Cortex of kidney (tissue), 1 donor: ENCODE data around the gene MB.
"Not testable (repeated sequence)": the region's sequence is repeated elsewhere in the genome, so short reads cannot be mapped to it uniquely, and the experiment has no call there.

Experiments used
- DNase-seq: peaks from one replicate; lab custom pipeline; 2025; lab: John Stamatoyannopoulos, UW

The MB gene

DNA sequence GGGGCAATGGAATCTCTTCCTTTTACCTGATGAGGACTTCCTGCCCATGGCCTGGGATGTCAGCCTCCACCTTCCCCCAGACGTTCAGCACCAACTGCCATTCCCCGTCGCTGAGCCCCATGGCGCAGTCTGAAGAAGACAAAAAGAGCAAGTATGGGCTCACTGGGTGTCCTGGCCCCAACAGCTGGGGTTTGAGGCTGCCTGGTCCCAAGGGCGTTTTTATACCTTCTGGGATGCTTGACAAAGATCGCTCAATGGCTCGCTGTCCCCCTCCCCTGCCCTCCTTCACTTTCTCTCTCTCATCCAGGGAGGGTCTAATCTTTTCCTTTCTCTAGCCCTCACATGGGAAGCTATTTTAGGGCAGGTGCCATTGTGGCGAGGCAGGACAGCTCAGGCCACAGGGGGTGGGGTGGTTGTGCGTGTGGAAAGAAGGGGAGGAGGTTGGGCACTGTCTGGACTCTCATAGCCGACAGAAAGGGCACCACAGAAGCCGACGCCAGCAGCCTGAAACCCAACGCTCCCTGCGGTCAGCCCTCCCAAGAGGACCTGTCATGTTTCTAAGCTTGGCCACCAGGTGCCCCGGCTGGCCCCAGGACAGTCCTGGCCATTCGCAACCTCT lies at the start of gene MB:
TSS of gene MB (minus strand) at position 193 of the 619 bp plus-strand sequence. CDS start at position 121, 72 bp downstream.
- DNase-seq: no peak

DNA sequence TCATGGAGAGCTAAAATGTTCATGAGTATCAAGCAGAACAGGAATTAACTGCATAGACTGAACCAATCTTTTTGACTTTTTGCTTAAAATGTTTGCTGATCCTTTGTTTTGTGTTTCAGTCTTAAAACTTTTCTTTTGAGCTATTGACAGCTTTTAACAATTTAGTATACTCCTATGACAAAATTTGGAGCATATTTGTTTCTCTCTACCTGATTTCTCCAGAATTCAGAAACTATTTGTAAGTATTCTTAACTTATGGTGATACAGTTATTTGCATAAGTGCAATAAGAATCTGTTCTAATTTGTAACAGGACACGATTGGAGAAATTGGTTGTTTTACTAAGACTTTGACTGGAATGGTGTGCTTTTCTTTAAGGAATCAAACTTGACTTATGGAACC lies 49.6 kb upstream of the MB start:
- DNase-seq: not testable (repeated sequence)

DNA sequence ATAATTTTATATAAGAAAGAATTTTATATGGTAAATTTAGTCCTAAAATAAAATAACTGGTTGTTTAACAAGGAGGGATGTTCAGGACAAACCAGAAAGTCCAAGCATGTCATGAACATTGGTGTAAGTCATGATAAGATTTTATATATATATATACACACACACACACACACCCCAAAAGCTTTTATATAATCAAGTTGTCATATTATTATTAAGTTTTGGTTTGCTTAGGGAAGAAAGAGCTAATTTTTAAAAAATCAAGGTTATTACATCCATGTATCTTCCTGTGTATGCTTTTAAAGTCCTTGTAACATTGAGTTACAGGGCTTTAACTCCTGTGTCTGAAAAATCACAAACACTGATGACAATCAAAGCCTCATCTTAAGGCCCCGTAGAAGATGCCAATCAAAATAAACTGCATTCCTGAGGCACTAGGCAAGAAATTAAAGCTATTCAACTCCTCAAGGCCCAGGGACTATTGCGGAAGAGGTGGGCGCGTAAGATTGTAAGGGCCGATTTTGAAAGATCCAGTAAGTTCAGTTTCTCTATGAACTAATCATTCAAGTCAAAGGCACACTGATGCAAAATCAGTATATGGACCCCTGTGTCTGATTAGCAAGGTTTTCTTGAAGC lies 47.9 kb upstream of the MB start:
- DNase-seq: no peak

DNA sequence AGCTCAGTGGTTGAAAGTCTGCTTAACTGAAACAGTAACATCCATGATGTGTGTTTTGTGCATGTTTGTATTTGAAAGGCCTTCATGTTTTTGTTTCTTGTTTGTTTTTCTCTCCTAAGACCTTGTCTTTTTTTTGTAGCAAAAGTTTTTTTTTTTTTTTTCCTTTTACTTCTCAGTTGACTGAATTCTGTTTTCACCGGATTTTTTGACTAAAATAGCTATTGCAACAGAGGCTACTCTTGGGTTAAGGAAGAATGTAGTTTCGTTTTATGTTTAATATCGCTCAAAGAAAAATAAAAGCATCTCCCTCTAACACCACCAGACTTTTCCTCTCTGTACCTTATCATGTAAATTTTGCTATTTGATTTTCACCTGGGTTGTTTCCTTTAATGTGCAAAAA lies 46.2 kb upstream of the MB start:
- no peak for DNase-seq

DNA sequence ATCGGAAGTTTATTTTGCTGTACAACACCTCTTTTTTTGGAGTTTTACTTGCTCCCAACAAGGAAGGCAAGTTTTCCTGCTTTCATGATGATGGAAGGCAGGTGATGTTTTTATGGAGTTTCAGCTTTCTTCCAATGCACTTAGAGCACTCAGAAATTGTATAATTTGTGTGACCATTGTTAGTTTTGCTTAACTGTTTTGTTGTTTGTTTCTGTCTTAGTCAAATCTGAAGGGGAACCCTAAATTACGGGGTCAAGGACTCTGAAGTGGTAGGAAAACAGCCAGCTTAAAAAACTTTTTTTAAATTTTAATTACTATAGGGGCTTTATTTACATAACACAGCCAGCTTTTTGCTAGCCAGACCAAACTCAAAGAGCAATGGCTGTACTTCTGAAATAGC lies 45.8 kb upstream of the MB start:
- DNase-seq: no peak

DNA sequence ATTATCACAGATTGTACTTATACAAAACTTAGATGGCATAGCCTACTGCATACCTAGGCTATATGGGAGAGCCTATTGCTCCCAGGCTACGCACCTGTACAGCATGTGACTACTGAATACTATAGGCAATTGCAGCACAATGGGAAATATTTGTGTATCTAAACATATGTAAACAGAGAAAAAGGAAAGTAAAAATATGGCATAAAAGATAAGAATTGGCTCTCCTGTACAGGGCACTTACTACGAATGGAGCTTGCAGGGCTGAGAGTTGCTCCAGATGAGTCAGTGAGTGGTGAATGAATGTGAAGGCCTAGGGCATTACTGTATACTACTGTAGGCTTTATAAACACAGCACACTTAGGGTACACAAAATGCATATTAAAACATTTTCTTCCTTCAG lies 44.3 kb upstream of the MB start:
- no peak for DNase-seq

DNA sequence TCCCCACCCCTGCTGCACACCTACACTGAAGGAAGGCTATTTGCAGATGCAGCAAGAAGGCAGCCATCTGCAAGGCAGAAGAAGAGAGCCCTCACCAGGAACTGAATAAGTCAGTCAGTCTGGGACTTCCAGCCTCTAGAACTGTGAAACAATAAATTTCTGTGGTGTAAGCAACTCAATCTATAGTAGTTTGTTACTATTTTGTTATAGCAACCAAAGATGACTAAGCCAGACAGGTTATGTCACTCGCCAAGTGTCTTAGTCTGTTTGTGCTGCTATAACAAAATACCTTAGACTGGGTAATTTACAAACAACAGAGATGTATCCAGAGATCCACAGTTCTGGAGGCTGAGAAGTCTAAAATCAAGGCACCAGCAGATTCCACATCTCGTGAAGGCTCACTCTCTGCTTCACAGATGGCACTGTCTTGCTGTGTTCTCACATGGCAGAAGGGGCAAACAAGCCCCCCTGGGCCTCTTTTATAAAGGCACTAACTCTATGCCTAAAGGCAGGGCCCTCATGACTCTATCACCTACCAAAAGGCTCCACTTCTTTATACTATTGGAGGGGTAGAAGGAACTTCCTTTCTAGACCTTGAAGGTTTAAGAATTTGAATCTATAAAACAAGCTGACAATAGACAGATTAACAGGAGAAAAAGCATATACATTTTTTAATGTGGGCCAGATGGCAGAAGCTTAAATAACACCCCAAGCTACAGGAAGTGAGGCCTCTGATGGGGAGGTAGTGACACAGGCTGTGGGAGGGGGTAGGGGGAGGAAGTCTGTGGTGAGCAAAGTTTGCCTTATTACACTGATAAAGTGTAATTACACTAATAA lies 43.4 kb upstream of the MB start:
- no peak for DNase-seq

DNA sequence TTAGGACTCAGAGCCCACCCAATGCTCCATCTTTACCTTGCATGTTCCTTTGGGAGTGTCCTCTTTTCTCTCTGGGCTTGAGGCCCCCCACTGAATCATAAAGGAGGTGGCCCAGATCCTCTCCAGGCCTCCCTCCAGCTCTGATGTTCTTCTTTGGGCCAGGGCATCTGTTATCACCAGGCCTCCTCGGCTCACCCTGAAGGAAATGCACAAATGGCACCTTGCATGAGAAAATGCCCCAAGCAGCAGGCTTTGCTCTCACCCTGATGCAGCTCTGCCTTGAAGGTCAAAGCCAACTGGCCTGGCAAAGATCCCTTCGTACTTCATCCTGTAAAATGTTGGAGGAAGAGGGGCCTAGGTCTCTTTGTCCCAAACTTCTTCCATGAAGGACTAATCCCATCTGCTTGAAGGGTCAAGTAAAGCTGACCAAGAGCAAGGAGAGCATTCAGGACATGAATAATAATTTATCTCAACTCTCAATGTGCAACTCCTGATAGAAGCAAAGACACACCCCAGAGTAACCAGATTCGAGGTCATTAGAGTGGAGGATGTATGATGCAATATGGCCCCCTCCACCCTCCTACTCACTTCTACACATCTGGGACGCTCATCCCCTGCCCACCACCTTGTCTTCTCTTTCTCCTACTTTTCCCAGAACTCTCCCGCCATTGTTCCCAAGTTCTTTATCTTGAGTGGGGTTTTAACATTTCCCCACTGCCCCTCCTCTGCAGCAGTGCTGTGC lies 40.6 kb upstream of the MB start:
- DNase-seq: no peak

DNA sequence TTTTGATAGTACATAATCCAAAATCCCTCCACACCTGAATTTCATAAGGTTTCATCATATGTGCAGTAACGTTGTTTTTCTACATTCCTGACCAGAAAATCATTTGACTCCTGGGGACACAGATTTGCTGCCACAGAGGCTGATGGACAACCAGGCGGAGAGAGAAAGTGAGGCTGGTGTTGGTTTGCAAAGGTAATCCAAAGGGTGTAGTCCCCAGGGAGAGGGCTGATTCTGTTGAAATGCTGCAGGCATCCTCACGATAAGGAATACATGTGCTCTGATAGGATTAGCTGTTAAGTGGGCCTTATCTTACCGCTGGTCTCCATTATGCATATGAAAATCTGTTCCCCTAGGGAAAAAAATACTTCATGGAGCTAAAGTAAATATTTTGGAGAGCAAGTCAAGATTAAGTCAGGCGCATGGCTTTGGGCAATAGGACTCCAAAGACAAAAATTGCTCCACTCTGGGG lies 39.2 kb upstream of the MB start:
- DNase-seq: no peak

DNA sequence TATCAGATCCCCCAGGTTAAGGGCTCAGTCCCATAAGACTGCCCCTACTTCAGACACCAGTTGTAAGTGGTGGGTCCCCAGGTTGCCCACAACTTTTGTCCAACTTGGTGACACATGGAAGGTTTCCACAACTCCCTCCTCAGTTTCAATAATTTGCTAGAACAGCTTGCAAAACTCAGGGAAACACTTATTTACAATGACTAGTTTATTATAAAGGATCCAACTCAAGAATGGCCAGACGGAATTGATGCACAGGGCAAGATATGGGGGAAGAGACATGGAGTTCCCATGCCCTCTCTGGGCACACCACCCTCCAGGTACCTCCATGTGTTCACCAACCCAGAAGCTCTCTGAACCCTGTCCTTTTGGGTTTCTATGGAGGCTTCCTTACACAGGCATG lies 36.7 kb upstream of the MB start:
- DNase-seq: no peak

DNA sequence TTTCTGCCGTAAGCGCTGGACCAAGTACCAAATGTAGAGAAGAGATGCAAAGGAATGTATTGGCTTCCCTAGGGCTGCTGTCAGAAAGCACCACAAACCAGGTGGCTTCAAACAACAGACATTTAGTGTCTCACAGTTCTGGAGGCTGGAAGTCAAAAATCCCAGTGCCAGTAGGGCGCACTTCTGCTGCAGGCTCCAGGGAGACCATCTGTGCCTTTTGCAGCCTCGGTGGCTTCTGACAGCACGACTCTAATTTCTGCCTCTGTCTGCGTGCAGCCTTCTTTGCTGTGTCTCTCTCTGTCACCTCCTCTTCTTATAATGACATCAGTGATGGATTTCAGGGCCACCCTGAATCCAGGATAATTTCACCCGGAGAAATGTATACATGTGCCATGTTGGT lies 34.0 kb upstream of the MB start:
- no peak for DNase-seq

DNA sequence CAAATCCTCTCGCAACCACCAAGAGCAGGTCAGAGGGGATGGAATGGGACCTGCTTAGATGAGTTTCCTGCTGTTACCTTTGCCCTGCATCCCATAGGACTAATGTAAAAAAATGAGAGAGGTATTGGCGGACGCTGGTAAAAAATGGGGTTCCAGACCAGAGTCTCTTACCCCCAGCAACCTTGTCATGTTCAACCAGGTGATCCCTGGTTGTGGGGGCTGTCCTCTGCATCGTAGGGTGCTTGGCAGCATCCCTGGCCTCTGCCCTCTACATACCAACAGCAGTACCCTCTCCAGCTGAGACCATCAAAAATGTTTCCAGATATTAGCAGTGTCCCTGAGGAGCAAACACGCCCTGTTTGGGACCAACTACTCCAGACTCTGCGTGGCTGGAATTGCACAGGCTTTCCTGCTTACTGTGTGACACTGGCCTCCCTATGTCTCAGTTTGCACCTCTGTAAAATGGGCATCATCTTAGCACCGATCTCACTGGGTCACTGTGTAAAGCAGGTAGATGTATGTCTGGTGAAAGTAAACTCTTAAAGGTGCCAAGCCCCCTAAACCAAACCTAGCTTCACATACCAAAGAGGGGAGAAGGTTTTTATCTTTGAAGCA lies 32.6 kb upstream of the MB start:
- DNase-seq: no peak

DNA sequence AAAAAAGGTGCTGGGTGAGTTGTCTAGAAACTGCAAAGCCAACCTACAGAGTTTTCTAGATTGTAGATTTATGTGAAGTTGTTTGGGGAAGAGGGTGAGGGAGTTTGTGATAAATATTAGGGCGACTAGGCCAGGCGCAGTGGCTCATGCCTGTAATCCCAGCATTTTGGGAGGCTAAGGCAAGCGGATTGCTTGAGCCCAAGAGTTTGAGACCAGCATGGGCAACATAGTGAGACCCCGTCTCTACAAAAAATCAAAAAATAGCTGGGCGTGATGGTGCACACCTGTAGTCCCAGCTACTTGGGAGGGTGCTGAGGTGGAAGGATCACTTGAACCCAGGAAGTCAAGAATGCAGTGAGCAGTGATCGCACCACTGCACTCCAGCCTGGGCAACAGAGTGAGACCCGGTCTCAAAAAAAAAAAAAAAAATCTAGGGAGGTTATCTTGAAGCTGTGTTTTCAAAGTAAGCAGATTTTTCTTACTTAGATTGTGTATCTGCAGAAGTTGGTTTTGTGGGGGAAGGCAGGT lies 32.0 kb upstream of the MB start:
- DNase-seq: no peak

DNA sequence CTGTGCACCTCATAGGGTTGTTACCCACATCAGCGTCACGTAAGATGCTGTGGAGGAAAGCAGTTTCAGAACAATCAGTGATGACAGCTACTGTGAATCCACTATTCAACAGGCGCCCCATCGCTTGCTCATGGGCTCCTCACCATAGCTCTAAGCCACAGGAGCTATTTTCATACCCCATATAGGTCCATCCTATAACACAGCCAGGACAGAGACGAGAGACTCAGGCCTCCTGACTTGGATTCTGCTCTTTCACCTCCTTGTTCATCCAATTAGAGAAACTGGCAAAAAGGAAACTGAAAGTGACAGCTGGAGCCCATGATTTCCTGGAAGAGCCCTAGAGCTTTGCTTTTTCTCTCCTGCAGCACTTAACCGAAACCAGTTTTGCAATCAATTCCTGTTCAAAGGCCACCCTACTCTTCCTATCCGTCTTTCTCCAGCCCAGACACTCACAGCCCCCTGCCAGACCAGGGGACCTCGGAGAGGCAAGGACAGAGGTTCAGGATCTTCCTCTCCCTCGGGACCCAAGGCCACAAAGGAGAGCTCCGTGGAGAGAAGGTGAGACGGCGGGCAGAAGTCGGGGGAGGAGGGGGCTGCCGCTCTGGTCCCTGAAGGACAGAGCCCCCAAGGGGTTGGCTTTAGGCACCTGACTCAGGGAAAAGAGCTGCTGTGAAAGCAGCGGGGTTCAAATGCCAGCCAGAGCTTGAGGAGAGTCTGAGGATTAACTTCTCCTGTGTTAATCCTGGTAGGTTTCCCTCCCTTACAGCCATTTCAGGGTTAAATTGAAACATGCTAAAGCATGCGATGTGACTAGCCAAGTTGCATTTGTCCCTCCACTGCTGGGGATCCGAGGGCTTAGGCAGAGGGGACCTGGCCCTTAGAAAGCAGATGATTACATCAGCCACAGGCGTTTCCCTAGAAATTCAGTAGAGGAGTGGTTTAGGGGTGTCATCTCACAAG lies 31.2 kb upstream of the MB start, which contains the start of gene APOL6:
TSS of gene APOL6 (plus strand) at position 381 of the 960 bp plus-strand sequence. CDS start 7,980 bp downstream, outside the sequence.
- DNase-seq: no peak

DNA sequence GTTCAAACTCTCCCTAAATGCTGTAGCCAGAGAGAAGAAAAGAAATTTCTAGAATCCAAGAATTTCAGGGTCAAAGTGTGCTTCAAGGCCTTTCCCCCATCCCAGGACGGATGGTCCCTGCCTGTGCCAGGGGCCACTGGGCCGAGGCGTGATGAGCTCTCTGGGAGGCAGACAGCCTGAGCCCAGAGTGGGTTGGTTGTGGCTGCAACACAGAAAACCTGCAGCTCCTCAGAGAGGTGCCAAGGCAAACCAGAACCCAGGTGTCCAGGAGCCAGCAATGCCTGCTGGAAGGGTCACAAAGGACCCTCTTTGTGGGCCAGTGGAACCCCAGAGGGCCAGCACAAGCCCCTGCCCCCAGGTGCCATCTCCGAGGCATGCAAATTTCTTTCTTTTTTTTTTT lies 28.5 kb upstream of the MB start:
- no peak for DNase-seq

DNA sequence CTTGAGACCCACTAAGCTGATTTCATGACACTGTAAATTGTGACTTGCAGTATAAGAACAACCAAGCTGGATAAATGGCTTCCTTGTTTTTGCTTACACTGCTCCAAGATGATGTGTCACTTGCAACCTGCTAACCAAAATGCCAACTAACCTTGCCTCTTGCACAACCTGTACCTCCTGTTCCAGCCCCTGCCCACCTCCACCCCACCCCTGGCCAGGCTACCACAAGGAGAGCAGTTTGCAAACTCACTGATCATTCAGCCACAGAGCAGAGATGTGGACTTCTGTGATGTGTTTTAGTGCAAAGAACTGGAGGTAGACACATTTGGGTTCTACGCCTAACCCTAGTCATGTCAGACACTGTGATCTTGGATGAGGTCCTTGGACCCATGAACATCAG lies 26.9 kb upstream of the MB start:
- DNase-seq: no peak

DNA sequence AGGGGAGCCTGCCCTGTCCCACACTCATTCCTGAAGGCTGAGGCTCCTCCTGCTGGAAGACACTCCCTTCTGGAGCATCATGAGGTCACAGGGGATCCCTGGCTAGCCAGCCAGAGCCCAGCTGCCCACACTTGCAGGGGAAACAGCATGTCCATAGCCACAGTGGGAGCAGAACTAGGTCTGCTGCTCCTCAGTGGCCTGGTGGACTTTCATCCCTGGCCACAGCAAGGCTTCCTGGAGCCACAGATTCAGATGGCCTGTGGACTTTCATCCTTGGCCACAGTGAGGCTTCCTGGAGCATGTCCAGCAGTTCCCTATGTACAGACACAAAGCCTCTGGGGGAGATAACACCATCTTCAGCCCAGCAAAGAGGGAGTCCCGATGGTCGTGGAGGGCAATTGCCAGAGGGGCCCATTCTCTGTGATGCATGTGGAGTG lies 25.2 kb upstream of the MB start:
- DNase-seq: no peak

DNA sequence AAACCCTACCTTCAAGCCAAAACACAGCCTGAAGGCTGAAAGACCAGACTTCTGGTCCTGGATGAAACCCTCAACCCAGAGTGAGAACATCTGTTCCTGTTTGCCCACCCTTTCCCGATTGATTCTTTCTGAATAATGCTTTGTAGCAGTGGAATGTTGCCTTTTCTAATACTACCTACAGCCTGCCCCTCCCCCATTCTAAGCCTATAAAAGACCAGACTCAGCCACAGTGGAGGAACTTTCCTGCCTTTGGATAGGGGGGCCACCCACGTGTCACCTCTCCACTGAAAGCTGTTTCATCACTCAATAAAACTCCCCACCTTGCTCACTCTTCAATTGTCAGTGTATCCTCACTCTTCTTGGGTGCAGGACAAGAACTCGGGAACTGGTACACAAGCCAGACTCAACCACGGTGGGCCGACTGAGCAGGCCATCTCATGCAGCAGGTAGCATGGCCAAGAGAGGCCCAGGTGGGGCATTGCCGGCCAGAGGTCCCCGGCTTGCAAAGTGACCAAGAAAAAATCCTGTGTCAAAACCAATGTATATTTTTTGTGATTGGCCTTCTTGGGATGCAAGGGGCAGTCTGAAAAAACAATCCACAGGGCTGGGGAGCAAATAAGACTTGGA lies 24.5 kb upstream of the MB start:
- DNase-seq: no peak

DNA sequence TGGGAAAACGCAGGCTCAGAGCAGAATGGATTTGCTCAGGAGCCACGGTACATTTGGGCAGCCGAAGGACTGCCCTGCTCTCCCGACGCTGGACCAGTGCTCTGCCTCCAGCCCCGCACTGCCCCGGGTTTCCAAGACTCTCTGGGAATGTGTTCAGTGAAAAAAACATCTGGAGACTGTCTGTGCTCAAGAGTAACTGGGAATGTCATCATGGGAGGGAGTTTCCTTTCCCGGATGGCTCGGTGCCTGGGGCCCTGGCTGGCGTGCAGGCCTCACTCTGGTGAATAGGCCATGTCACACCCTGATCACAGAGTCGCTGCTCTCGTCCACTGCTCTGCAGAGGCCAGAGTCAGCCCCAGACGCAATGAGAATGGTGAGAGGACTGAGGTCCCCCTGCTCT lies 21.3 kb upstream of the MB start:
- no peak for DNase-seq

DNA sequence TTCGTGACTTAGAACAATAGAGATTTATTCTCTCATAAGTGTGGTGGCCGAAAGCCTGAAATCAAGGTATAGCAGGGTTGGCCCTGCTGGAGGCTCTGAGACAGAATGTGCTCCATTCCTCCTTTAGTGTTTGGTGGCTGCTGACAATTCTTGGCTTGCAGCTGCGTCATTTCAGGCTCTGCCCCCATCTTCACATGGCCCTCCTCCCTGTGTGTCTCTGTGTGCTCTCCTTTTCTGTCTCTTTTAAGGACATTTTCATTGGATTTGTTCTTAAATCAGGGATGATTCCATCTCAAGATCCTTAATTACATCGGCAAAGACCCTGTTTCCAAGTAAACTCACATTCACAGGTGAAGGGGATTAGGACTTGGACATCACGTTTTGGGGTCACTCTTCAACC lies 20.9 kb upstream of the MB start:
- no peak for DNase-seq
